Measurements from ENCODE around the gene MYBBP1A.
A peak's percentile ranks its signal among the peaks of the same experiment; 100 is the strongest.

MYBBP1A gene

DNA sequence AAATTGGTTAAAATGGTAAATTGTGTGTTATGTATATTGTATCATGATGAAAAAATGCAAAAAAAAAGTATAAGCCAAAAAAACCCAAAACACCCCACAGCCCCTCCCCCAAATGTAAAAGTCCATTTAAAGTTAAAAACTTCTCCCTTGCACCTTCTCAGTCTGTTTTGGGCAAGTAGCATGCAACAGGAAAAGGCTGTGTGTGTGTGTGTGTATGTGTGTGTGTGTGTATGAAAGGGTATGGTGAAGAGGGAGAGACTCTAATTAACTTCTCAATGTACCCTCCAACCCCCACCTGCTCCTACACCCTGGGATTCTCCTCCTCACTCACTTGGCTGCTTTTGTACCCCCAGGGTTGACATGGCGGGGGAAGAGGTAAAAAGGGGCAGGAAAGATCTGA is 14.4 kb upstream of the MYBBP1A start:
- FAIRE-seq = no peak

DNA sequence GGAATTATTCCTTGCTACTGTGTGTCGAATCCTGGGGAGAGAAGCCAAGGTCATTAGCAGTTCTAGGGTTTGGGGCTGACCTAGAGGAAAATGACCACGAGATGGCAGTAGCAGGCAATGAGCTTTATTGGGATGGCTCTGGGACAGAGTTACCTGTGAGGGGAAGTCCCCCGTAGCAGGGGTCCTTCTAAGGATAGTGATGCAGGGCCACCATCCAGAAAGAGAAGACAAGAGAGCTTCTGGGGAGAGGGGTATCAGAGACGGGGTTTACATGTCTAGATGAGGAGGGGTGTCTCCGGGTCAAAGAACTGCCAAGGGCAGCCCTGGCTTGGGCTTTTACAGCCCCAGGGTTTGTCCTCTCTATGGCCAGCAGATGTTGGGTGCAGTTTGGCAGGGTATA is 11.6 kb upstream of the MYBBP1A start:
- FAIRE-seq = no peak

DNA sequence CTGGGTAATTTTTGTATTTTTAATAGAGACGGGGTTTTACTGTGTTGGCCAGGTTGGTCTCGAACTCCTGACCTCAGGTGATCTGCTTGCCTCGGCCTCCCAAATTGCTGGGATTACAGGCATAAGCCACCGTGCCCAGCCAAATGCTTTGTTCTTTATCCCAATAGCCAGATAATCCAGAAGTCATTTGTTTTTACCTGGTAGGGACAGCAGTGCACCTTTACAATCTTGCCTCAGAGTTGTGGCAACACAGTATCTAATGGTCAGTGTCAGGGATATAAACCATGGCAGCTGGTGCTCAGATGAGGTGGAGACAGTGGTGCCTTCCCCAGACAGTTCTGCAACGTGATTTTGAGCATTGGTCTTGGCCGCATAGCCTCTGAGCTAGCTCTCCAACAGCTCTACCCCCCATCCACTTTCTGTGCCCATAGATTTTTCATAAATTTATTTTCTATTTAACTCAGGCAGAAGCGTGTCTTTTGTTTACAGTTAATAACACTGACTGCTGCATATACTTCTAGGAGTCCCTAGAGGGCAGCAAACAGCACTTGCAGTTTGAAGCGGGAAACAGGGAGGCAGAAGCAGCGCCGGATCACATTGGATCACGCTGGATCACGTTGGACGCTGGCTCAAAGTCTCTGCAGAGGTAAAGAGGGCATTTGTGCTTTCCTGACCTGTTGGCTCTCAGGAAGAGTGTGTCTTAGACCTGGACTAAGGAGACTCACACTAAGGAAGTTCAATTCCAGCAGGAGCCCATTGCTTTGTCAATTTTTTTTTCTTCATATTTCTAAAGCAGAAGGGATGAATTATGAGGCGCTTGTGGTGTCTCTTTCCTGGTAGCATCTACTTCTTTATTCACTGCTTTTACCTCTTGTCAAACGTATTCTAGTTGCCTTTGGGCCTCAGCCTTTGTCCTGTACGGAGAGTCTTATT is 10.3 kb upstream of the MYBBP1A start:
- peak; percentile 92 for FAIRE-seq

DNA sequence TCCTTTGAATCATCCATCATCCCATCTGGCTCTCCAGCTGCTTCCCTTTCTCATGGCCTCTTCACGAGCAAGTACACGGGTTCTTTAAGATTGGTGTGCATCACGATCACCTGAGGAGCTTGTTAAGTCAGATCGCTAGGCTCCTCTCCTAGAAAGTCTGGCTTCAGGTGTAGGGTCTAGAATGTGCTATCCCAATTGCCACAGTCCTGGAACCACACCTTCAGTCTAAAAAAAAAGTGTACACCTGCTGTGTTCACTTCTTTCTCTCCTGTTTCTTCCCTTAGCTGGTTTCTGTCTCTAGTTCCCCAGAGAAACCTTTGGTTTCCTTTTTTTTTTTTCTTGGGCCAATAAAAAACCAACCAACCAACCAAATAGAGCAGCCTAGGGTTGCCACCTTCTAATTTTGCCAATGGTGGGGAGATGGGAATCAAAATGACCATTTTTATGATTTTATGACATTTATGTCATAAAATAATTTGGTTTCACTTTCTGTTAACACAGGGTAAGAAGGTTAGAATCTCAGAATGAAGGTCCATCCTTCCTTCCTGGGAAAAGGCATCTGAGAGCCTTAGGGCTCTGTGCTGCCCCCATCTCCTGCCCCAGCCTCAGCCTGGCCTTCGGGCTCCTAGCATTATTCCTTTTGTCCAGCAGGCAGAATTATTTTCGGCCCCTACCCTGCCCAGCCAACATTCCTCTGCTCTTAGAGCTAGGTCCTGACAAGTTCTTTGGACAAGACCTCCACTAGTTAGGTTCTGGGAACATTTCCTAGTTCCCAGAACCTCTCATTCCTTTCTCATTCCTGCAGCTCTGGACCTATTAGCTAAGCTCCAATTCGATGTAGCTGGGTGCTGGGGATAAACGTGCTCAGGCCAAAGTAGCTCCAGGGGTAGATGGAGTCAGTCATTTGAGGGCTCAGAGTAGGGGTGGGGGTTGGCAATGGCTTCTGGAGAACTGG is 7.1 kb upstream of the MYBBP1A start:
- FAIRE-seq = no peak

DNA sequence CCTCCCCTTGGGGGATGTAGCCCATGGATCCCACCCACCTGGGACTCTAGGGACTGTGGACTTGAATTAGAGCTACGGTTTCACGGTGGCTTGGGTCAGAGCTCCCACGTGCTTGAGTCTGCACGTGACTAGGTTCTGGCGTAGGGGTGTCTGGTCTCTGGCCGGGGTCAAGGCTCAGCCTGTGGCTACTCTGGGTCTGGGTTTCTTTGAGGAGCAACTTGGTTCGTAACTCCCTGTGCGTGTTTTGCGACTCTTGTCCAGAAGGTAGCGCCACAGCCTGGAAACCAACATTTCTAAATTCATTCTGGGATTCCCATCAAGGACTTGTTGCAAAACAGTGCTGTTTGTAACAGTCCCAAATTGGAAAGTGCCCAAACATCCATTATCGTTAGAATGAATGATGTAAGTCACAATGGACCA is 5.7 kb upstream of the MYBBP1A start:
- FAIRE-seq = no peak

DNA sequence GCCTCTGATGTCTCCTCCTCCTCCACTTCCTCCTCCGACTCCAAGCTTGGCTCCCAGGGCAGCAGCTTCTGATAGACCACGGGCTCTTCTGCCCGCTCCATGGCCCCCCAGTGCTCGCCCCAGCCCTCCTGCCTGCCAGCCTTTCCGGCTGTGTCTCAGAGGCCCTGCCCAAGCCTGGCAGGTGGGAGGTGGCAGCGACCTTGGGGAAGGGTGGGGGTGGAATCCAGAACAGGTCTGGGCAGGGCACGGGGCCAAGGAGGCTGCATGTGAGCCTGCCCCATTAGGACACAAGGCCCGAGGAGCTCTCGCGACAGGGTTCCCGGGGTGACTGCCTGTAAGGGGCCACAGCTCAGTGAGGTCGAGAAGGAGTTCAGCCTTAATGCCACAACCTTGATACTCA is 5.2 kb upstream of the MYBBP1A start, which contains the start of gene GGT6:
GGT6 (minus strand) TSS at position 157 of the 400 bp plus-strand sequence; CDS start at position 101, 56 bp downstream.
- no peak for FAIRE-seq

DNA sequence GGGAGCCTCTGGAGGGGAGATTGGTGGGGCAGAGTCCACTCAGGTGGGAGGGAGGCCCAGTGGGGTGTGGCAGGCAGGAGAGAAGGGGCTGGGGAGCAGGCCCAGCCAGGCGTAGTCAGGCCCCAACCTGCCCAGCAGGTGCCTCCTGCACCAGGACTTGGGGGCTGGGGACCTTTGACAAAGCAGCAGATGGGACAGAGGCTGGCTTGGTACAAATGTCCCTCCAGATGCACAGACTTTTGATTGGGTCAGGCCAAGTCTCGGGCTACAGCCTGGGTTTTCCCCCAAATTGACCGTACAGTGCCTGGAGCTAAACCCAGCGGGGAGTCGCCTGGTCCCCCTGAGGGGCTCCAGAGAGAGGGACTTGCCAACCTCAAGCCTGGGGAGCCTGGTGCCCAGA is 4.8 kb upstream of the MYBBP1A start:
- FAIRE-seq = no peak

DNA sequence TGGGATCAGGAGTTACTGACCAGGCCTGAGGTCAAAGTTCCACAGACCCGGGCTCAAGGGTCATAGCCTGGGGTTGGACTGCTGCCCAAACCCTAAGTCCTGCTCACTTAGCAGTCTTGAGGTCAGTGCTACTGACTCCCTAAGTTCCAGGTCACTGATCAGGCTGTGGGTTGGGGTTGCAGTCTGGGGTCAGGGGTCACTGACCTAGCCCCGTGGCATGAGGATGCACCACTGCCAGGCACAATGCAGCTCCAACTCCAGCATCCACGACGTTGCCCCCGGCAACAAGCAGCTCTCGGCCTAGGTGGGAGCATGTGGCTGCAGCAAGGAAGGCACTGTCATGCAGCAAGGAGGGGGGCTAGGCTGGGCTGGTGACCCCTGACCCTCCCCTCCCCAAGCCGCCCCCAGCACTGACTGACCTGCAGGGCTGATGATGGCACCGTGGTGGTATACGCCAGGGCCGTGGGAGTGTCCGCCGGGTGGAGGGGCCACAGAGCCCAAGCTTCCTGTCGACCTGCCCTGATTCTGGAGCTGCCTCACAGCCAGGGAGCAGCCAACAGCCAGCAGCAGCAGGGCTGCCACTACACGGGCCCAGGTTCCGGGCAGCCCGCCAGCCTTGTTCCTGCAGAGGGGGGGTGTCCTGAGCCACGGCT is 4.1 kb upstream of the MYBBP1A start:
- no peak for FAIRE-seq

DNA sequence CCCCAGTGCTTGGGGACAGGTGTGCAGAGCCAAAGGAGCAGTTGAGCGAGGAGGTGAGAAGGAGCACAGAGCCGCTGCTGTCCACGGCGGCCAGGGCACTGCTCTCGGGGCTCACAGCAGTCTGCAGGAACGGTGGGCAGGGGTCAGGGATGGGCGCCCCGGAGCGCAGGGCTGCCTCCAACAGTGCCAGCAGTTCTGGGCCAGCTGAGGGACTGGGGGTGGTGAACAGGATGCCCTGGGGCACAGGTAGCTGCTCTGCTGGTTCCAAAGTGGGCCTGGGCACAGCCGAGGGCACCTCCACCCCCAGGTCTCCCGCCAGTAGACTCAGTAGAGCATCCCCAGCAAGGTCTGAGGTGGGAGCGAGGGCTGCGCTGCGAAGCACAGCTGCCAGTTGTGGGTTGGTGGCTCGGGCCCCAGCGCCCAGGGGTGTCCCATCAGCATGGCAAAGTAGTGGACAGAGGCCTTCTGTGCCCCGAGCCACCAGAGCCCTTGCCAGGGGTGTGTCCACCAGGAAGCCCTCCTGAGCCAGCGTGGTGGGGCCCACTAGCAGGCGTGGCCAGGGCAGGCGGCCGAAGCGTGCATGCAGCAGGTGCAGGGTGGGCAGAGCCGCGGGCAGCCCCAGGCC is 3.3 kb upstream of the MYBBP1A start:
- FAIRE-seq = no peak

DNA sequence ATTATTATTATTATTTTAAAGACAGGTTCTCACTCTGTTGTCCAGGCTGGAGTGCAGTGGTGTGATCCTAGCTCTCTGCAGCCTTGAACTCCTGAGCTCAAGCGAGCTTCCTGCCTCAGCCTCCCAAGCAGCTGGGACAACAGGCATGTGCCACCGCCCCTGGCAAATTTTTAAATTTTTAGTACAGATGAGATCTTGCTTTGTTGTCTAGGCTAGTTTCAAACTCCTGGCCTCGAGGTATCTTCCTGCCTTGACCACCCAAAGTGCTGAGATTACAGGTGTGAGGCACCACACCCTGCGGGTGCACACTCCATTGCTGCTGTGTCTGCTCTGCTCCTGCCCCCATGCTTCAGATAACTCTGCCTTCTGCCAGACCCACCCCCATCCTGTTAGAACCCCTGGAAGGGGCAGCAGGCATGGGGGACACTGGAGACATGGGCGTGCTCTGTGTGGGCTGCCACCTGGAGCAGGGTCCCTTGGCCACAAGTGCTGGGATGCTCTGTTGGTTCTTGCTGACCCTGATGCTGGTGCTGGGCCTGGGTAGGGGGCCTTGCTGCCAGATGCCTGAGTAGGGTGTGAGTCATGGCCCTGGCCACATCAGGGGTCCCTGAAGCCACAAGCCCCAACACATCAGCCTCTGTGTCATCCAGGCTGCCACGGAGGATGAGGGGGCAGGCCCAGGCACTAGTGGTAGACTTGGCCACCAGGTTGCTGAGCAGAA is 2.6 kb upstream of the MYBBP1A start:
- FAIRE-seq = no peak

DNA sequence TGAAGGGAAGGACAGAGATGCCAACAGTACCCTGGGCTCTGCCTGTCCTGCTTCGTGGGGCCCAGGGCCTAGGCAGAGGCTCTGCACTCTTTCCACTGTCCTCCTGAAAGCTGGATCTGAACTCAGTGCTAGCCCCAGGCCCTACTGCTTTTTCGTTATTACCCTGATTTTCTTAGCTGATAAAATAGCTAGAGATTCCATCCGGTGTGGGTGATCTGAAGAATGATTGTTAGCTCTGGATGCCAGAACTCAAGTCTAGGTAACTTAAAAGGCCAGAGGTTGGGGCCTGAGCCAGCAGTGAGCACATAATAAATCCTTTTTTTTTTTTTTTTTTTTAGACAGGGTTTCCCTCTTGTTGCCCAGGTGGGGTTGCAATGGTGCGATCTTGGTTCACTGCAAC is 1.8 kb upstream of the MYBBP1A start:
- FAIRE-seq = no peak

DNA sequence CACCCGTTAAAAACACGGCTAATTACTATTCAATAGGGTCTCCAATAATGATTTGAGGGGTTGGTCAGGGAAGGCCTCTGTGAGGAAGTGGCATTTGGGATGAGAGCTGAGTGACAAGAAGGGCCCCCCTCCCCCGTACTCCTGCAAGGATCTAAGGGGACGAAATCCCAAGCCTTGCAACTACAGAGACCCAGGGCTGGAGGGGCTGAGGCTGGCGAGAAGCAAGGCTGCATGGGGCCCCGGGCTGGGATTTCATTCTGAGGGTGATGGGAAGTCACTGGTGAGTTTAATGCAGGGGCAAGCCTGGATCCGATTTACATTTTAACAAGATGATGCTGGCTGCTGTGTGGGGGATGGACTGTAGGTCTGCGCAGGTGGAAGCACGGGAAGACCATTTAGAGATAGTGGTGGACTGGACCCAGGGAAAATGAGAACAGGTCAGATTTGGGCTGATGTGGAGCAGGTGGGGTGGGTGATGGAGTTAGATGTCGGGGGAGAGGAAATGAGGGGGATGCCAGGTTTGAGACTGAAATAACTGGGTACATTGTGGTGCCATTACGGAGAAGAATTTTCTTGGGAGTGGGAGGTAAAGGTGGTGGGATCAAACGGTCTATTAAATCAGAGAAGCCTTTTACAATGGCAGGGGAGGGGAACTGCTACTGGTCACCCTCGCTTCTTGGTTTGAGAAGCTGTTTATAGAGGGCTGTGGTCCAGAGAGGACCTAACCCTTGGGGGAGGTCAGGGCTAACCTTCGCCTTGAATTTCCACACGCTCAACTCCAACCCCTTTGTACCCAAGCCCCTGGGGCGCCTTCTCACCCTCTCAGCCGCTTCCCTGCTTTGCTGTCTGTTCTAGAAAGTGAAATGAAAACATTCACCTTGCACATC is 932 bp upstream of the MYBBP1A start:
- FAIRE-seq = no peak

DNA sequence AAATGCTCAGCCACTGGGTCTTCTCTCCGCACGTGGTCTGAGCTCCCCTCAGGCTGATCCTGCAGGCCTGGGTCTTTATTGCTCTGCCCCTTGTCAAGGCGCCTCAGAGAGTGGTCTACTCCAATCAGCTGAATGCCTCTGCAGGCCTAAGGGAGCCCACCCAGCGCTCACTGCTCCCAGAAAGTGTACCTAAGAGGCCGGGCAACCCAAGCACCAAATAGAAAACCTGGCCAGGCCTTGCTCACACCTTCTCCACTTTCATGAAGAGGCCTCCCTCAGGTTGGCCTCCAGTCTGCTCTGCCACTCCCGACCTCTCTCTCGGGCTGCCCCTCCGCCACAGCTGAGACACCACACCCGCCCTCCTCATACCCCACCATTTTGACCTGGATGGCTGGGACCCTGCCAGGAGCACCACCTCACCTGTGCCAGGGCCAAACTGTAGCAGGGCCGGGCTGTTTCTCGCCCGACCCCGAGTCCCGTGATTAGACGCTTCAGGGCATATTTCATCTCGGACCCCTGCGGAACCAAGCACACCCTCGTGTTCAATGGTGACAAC is 665 bp downstream of the MYBBP1A start:
- FAIRE-seq = no peak

DNA sequence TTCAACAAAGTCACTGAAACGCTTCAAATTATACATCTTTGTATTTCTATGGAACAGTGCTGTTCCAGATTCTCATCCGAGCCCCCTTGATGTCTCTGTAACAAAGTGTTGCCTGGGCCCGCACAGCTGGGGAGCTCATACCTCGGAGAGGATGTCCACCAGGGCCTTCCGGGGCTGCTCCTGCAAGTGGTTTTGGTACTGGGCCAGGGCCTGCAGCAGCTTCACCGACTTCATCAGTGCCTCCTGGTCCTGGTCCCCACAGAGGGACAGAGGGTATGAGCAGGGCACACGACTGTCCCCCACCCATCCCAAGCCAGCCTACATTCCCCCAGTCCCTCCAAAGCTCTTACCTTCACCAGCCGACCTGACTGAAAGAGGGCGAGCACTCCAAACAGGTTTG is 1.5 kb downstream of the MYBBP1A start:
- FAIRE-seq = no peak

DNA sequence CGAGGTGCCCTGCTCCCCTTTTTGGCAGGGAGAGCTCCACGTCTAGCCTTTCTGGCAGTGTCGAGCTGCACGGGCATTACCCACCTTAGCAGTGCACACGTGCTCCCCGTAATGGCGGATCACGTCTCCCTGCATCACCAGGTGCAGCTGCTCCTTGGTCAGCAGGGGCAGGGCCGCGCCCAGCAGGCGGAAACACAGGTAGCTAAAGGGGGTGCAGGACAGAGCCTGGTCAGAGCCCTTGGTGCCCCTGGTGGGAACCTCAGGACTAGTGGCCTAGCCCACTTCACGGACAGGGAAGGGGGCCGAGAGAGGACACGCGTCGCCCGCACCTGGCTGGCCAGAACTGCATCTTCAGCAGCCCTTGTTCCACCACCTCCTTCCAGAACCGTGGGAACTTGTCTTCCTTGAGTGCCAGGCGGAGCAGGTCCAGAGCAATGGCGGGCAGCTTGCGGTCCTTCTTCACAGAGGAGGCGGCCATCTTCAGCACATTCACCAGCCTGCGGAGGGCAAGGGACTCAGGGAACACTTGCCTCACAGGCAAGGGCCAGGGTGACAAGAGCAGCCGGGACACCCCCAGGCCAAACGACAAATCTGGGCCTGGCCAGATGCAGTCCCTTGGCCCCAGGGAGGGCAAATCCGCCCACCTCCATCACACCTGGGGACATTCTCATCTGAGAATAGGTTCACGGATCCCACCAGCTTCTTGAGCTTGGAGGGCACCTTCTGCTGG is 3.2 kb downstream of the MYBBP1A start:
- no peak for FAIRE-seq

DNA sequence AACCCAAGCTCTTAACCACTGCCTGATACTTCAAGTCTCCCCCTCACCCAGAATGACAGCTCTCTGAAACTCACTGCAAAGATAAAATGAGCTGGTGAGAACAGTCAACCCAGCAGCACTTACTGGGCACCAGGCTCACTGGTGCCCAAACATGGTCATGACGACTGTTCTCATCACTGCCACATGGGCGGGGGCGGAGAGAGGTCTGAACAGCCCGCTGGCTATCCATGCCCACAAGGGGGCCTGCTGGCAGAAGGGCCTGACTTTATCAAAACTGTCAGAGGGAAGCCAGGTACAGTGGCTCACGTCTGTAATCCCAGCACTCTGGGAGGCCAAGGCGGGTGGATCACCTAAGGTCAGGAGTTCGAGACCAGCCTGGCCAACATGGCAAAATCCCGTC is 4.0 kb downstream of the MYBBP1A start:
- no peak for FAIRE-seq

DNA sequence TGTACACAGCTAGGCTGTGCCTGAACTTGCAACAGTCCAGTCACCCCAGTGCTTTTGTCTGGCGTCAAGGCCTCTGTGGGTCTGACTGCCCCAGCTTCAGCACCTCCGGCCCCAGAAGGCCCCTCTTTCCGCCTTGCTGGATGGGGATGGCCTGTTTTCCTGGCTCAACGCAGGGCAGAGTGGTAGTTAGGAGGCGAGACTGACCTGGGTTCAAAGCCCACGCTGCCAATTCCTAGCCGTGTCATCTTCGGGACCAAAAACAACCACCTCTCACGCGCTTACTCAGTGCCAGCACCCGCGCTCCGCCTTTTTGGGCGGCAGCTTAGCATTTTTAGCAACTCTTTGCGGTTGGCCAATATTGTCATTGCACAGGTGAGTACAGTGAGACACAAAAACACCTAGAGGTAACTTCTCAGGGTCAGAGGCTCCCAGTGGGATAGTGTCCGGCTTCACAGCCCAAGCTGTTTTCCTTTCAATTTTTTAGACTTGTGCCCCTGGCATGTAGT is 4.6 kb downstream of the MYBBP1A start:
- no peak for FAIRE-seq

DNA sequence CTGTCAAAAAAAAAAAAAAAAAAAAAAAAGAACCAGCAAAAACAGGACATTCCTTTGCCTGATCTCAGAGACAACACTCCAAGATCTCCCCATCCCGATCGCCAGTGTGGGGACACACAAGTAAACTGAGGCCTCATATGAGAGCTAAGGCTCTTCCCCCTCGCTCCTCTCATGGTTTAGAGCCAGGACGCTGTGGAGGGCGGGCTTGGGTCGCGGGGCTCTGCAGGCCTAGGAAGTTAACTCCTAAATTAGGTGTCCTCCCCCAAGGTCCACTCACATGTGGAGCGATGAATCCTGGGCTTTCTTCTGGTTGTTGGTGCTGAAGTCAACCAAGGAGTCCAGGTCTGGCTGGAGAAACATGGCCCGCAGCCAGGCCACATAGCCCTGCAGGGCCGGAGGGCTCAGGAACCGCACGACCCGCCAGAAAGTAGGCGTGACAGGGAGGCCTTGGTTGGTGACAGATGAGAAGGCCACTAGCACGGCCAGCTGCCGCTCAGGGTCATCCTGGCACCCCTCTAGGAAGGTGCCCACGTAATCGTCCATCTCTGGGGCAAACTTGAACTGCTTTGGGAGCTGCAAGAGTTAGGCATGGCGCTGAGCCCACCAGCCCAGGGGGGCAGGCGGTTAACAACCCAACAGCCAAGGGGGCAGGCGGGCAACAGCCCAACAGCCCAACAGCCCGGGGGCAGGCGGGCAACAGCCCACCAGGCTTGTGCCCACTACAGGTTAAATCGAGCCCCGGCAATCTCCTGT is 5.2 kb downstream of the MYBBP1A start:
- no peak for FAIRE-seq

All from G401.6 (cell line).